Prostate gland (tissue), 2 donors: ENCODE results near the gene CDCA3.

ENCODE experiments used
- CTCF ChIP-seq, 4 experiments: fragments of 200-600 bp in 2 of 4; fragments of 450-650 bp in 2 of 4; sonication (generic) in 2 of 4; IDR thresholded peaks; 1 replicate in 3 of 4; 2 replicates in 1 of 4; pipeline ENCODE4 v1.5.1; 2016 to 2019; ENCODE audit warnings: antibody characterized with exemption in 4 of 4, mild to moderate bottlenecking in 2 of 4, moderate library complexity in 2 of 4
- POLR2A ChIP-seq: fragments of 450-650 bp; IDR thresholded peaks from one replicate; pipeline ENCODE4 v1.6.1; 2016; ENCODE audit warnings: antibody characterized with exemption, mild to moderate bottlenecking
- POLR2AphosphoS5 ChIP-seq: sonication (generic); formaldehyde crosslinking; IDR thresholded peaks from one replicate; pipeline ENCODE4 v1.6.1; 2017; ENCODE audit warnings: antibody characterized with exemption

- TF ChIP-seq CTCF (IDR thresholded peaks at IDR 0.05) (no peak), POLR2A (no peak), POLR2AphosphoS5 (no peak)
These were observed 10.3 kb upstream of the CDCA3 start for GRCh38 chr12:6861391-6861790.
